SH-SY5Y (cell line): ENCODE data around the gene TCFL5.

Experiments used
- GATA2 ChIP-seq: IDR thresholded peaks from 2 replicates; pipeline ENCODE4 v1.6.1; 2011; ENCODE audit warnings: mild to moderate bottlenecking, low read depth, low read length
- GATA3 ChIP-seq: IDR thresholded peaks from 2 replicates; pipeline ENCODE4 v1.6.1; 2011; ENCODE audit warnings: low read depth, mild to moderate bottlenecking, low read length, moderate library complexity

DNA sequence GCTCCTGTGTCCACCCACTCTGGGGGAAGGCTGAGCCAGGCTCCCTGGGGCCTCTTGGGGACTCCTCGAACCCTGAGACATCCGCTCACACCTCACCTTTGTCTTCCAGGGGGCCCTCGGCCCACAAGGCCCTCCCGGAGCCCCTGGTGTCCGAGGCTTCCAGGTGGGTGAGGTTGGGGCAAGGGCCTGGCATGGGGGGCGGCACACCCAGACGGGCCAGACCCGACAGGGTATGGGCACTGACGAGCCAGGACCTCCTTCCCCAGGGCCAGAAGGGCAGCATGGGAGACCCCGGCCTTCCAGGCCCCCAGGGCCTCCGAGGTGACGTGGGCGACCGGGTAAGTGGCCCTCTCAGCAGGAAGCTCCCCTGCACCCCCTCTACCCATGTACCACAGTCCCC lies 31.4 kb downstream of the TCFL5 start:
- no peak for TF ChIP-seq GATA3
- no peak for TF ChIP-seq GATA2
